Activated CD4-positive, alpha-beta T cell treated with anti-CD3 and anti-CD28 coated beads for 4 hours (primary cell): Measurements from ENCODE around the gene LURAP1L.

Experiments
- DNase-seq, 2 donors: peaks; one replicate each; pipeline ENCODE4 v3.0.0-alpha.2; 2020

Gene LURAP1L

GRCh38 chr9:12777121-12778022 lies 2.6 kb downstream of the LURAP1L start:
- no peak for DNase-seq

GRCh38 chr9:12778389-12778788 lies 3.6 kb downstream of the LURAP1L start:
- DNase-seq: no peak

GRCh38 chr9:12781226-12781733 lies 6.5 kb downstream of the LURAP1L start:
- DNase-seq: no peak

- DNase-seq: no peak
Measured at GRCh38 chr9:12783767-12784460, 9.1 kb downstream of the LURAP1L start.

GRCh38 chr9:12784461-12785259 lies 9.8 kb downstream of the LURAP1L start:
- no peak for DNase-seq

- no peak for DNase-seq
Measured at GRCh38 chr9:12785260-12785770, 10.5 kb downstream of the LURAP1L start.

GRCh38 chr9:12785941-12786340 lies 11.1 kb downstream of the LURAP1L start:
- DNase-seq: no peak

- no peak for DNase-seq
Measured at GRCh38 chr9:12790001-12790400, 15.2 kb downstream of the LURAP1L start.

- no peak for DNase-seq
Measured at GRCh38 chr9:12790883-12791282, 16.1 kb downstream of the LURAP1L start.

- DNase-seq: no peak
Measured at GRCh38 chr9:12794101-12794799, 19.4 kb downstream of the LURAP1L start.

- DNase-seq: no peak
Measured at GRCh38 chr9:12796601-12797000, 21.8 kb downstream of the LURAP1L start.

- no peak for DNase-seq
Measured at GRCh38 chr9:12797037-12797436, 22.2 kb downstream of the LURAP1L start.

- no peak for DNase-seq
Measured at GRCh38 chr9:12798066-12798770, 23.4 kb downstream of the LURAP1L start.

GRCh38 chr9:12801187-12801586 lies 26.4 kb downstream of the LURAP1L start:
- DNase-seq: no peak

GRCh38 chr9:12801663-12802062 lies 26.8 kb downstream of the LURAP1L start:
- DNase-seq: no peak

GRCh38 chr9:12802093-12802492 lies 27.3 kb downstream of the LURAP1L start:
- DNase-seq: no peak

GRCh38 chr9:12808569-12808968 lies 33.7 kb downstream of the LURAP1L start:
- DNase-seq: no peak

- DNase-seq: no peak
Measured at GRCh38 chr9:12809720-12810119, 34.9 kb downstream of the LURAP1L start.

GRCh38 chr9:12811935-12812334 lies 37.1 kb downstream of the LURAP1L start:
- DNase-seq: no peak

- no peak for DNase-seq
Measured at GRCh38 chr9:12812710-12813109, 37.9 kb downstream of the LURAP1L start.

GRCh38 chr9:12813533-12813932 lies 38.7 kb downstream of the LURAP1L start:
- DNase-seq: no peak
